Panc1 (cell line): ENCODE measurements around the gene IGF2R.
"Not testable (repeated sequence)": the region's sequence is repeated elsewhere in the genome, so short reads cannot be mapped to it uniquely, and the experiment has no call there.

Source experiments
- CTCF ChIP-seq: fragments of 450-650 bp; IDR thresholded peaks from 2 replicates; pipeline ENCODE4 v1.5.1; 2017; ENCODE audit warnings: mild to moderate bottlenecking
- POLR2AphosphoS5 ChIP-seq: IDR thresholded peaks from 2 replicates; pipeline ENCODE4 v1.6.1; 2012; ENCODE audit warnings: mild to moderate bottlenecking, low read depth, low read length, moderate library complexity
- REST ChIP-seq, 2 experiments: IDR thresholded peaks; 2 replicates each; pipeline ENCODE4 v1.6.1; 2011 to 2012; ENCODE audit warnings: low read depth in 2 of 2, control low read depth in 1 of 2, low read length in 1 of 2, mild to moderate bottlenecking in 1 of 2, moderate library complexity in 1 of 2; ENCODE audit not compliant: insufficient read depth in 1 of 2
- SIN3A ChIP-seq: IDR thresholded peaks from 2 replicates; pipeline ENCODE4 v1.6.1; 2012; ENCODE audit warnings: low read depth, mild to moderate bottlenecking, low read length, moderate library complexity, borderline replicate concordance; ENCODE audit not compliant: insufficient read depth
- TCF7L2 ChIP-seq: IDR thresholded peaks from 2 replicates; pipeline ENCODE4 v1.6.1; 2011; ENCODE audit warnings: mild to moderate bottlenecking, low read depth, low read length, inconsistent platforms

- not testable (repeated sequence) for TF ChIP-seq TCF7L2; REST (IDR thresholded peaks at IDR 0.05; ENCODE audit: insufficient read depth in 1 of 2, low read depth in 2 of 2, low read length in 1 of 2); CTCF; POLR2AphosphoS5; SIN3A
Observed at GRCh38 chr6:159967621-159968020, 1.3 kb upstream of the IGF2R start.
